Omental fat pad (tissue), 4 donors: ENCODE results near the gene ZSCAN1. TPM values are rescaled to one million over a fixed set of nuclear protein-coding genes. Genes with fewer than 3 reads are reported as not detected.

Source experiments
- ATAC-seq: fragments of 150-250 bp; one replicate; pipeline ENCODE4 v1.9.1; 2016; ENCODE audit warnings: mild to moderate bottlenecking, moderate library complexity; ENCODE audit not compliant: low FRiP score
- DNase-seq: peaks from one replicate; pipeline ENCODE4 v3.0.0-alpha.2; 2019; ENCODE audit warnings: low spot score
- CTCF ChIP-seq, 3 donors: fragments of 450-650 bp; IDR thresholded peaks; one replicate each; pipeline ENCODE4 v1.5.1; 2016 to 2017; ENCODE audit warnings: antibody characterized with exemption in 3 of 3, mild to moderate bottlenecking in 3 of 3, moderate library complexity in 2 of 3
- total RNA-seq, 4 donors: library from RNA; depleted of rRNA; stranded (reverse); fragments of >200 nt; gene quantifications; one replicate each; pipeline ENCODE4 v1.1.0, GENCODE V29; 2016

Gene ZSCAN1
- total RNA-seq, 4 donors from 2014 or later, result not detected

- TF ChIP-seq CTCF (IDR thresholded peaks at IDR 0.05), result no peak
- ATAC-seq (no peak), DNase-seq (no peak)
These were observed 54.8 kb downstream of the ZSCAN1 start for GRCh38 chr19:58088521-58089052.

GRCh38 chr19:58089846-58090245 lies 56.0 kb downstream of the ZSCAN1 start:
- no peak for DNase-seq
- TF ChIP-seq CTCF (IDR thresholded peaks at IDR 0.05), result no peak
- no peak for ATAC-seq

GRCh38 chr19:58091251-58091995 lies 57.6 kb downstream of the ZSCAN1 start:
- TF ChIP-seq CTCF (IDR thresholded peaks at IDR 0.05), result no peak
- DNase-seq (no peak), ATAC-seq (no peak)

- DNase-seq (no peak), ATAC-seq (no peak)
These were observed 59.2 kb downstream of the ZSCAN1 start for GRCh38 chr19:58093071-58093470.

GRCh38 chr19:58095328-58095727 lies 61.5 kb downstream of the ZSCAN1 start:
- no peak for TF ChIP-seq CTCF (IDR thresholded peaks at IDR 0.05)
- DNase-seq (no peak), ATAC-seq (no peak)

More at GRCh38 chr19:58093071-58093470, 59.2 kb downstream of the ZSCAN1 start:
- TF ChIP-seq CTCF (IDR thresholded peaks at IDR 0.05), result no peak

- no peak for TF ChIP-seq CTCF (IDR thresholded peaks at IDR 0.05)
- ATAC-seq (no peak), DNase-seq (no peak)
These were observed 63.1 kb downstream of the ZSCAN1 start for GRCh38 chr19:58096884-58097283.

GRCh38 chr19:58097349-58097748 lies 63.5 kb downstream of the ZSCAN1 start:
- TF ChIP-seq CTCF (IDR thresholded peaks at IDR 0.05), result no peak
- ATAC-seq (no peak), DNase-seq (no peak)
